NCI-H446 (cell line): ENCODE data around the gene CASP6.

Source experiments
- DNase-seq, 2 experiments: peaks; one replicate each; lab custom pipeline; 2025; lab: John Stamatoyannopoulos, UW

The CASP6 gene

GRCh38 chr4:109671350-109671749 lies 31.9 kb downstream of the CASP6 start:
- DNase-seq: no peak

DNA sequence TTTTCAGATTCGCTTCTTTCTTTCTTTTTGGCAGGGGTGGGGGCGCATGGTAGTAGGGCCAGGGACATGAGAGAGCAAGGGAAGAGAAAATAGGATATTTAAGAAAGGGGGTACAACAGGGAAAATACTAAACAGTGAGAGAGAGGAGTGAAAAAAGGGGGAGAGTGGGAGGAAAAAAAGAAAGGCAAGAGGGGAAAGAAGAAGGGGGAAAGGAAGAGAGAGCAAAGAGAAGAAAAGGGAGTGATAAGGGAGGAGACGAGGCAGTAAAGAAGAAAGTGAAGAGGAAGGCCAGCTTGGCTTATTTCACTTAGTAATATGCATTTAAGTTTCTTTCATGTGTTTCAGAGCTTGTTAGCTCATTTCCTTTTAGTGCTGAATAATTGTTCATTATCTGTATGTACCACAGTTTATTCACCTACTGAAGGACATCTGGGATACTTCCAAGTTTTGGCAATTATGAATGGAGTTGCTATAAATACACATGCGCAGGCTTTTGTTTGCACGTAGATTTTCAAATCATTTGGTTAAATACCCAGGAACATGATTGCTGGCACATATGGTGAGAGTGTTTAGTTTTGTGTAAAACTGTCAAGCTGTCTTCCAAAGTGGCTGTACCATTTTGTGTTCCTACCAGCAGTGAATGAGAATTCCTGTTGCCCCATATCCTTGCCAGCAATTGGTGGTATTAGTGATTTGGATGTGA lies 37.3 kb downstream of the CASP6 start:
- peak; percentile 6 to 36 for DNase-seq

DNA sequence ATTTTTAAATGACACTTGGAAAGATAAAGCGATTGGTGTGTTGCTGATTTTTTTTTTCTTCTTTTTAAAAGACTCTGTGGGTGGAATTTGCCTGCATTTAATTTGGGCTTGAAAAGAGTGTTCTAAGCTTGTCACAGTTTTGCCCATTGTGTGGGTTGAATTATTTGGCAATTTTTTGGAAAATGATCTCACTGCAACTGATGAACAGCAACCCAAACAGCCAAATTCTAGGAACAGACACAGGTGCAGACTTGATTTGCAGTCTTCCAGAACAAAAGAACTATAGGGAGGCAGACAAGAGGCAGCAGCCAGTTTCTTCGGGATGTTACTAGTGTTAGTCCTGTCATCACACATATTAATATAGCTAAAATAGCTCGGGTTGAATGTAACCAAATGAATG lies 40.5 kb downstream of the CASP6 start:
- DNase-seq: no peak

DNA sequence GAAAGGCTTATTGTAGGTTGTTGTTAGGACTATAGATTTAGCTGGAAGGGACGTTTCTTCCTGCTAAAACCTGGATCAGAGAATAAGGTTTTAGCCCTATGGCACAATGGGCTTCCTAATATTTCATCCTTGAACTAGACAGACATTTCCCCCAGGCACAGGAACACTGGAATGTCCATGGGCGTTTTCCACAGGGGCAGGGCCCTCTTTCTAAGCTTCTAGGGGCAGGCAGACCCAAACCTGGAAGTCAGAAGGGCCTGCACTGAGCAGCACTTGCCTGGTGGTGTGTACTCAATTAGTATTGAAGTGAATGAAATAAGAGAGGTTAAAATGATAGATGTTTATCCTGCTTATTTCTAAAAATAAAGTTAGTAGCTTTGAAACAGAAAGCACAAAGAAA lies 41.1 kb downstream of the CASP6 start:
- no peak for DNase-seq

DNA sequence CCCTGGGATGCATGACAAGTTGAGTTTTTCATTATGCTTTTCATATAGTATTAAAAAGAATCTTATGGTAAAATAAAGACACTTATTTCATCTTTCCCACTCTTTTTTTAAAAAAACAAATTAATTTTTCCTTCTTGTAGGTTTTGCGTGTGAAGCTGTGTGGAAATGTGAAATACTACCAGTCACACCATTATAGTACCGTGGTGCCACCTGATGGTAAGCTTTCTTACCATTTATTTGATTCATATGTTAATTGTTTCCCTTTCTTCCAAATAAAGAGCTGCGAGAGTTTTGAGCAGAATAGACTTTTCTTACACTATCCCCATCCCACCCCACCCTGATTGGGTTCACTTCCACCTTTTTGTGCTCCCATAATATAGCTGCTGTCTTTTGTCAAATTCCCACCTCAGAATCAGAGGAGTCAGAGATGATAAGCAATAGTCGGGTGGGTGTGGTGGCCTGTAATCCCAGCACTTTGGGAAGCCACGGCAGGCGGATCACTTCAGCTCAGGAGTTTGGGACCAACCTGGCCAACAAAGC lies 44.3 kb downstream of the CASP6 start:
- DNase-seq: no peak

GRCh38 chr4:109657854-109658418 lies 45.3 kb downstream of the CASP6 start:
- DNase-seq: no peak

GRCh38 chr4:109655396-109655795 lies 47.8 kb downstream of the CASP6 start:
- no peak for DNase-seq

GRCh38 chr4:109649872-109650271 lies 53.4 kb downstream of the CASP6 start:
- DNase-seq: no peak

DNA sequence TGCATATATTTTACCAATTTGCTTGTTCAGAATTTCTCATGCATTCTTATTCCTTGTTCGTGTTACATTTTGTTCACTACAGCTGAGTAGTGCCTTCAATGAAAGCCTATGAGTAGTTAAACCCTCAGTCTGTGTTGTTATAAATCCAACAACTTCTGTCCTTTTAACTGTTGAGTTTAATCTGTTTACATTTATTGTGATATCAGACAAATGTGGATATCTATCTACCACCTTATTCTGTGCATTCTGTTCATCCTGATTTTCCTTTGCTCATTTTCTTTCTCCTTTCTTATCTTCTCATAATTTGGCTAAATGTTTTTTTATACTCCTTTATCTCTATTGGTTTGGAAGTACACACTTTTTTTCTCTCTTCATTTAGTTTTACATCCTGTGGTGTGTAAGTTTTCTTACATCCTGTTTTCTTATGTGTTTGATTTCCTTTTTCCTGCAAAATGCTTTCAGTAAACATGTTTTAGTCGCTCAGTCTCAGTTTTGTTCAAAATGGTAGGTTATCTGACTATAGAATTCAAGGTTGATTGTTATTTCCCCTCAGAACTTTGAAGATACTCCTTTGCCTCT lies 54.2 kb downstream of the CASP6 start:
- no peak for DNase-seq

GRCh38 chr4:109648266-109648996 lies 54.8 kb downstream of the CASP6 start:
- peak in 1 of 2 experiments; percentile 1 for DNase-seq

DNA sequence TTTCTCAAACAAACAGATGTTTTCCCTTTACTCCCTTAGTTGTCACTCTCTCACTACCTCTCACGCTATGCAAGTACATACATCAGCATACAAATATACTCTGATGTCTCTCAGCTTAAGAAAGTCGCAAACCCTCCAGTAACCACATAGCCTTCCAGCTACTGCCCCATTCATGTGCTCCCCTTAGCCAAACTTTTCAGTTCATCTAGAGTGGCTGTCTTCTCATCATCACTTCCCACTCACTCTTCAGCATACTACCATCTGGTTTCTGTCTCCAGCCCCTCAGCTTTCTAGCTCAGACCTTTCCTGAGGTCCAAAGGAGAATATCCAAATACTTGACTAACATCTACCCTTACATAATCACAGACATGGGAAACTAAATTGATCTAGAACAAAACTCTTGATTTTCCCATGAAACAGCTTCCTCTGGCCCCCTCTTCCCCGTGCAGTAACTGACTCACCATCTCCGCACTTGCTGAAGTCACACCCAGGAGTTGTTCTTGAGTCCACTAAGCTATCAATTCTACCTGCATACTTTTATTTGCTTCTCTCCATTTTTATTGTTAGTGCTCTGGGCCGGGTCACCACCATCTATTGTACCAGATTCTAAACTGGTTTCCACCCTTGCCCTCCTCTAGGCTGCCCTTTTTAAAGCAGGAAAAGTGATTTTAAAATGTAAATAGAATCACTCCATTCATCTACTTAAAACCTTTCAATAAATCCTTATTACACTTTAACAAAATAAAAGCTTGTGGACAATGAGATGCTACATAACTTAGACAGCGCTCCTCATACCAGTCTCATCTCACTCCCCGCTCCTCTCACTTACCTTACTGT lies 57.2 kb downstream of the CASP6 start:
- no peak for DNase-seq

- no peak for DNase-seq
Observed at GRCh38 chr4:109640644-109641043, 62.6 kb downstream of the CASP6 start.
